Prostate gland (tissue), 2 donors: ENCODE results near the gene FAM133A.

ENCODE experiments used
- CTCF ChIP-seq, 4 experiments: fragments of 200-600 bp in 2 of 4; fragments of 450-650 bp in 2 of 4; sonication (generic) in 2 of 4; IDR thresholded peaks; 1 replicate in 3 of 4; 2 replicates in 1 of 4; pipeline ENCODE4 v1.5.1; 2016 to 2019; ENCODE audit warnings: antibody characterized with exemption in 4 of 4, mild to moderate bottlenecking in 2 of 4, moderate library complexity in 2 of 4
- POLR2AphosphoS5 ChIP-seq: sonication (generic); formaldehyde crosslinking; IDR thresholded peaks from one replicate; pipeline ENCODE4 v1.6.1; 2017; ENCODE audit warnings: antibody characterized with exemption

- TF ChIP-seq CTCF (IDR thresholded peaks at IDR 0.05) (no peak), POLR2AphosphoS5 (no peak)
These were observed 37.1 kb downstream of the FAM133A start for GRCh38 chrX:93711076-93711475.
